ENCODE results near the gene NBDY.

- no peak for TF ChIP-seq CTCF (IDR thresholded peaks at IDR 0.05)
- TF ChIP-seq EP300 (IDR thresholded peaks at IDR 0.05) = peak in 1 of 2 donors; percentile 83
Measured at GRCh38 chrX:56729152-56729850, at the start of gene NBDY.
